Trophoblast cell (in vitro differentiated cells and primary cell): ENCODE data around the gene L3MBTL4.
A peak's percentile ranks its signal among the peaks of the same experiment; 100 is the strongest.

Experiments
- DNase-seq, 2 donors: peaks; one replicate each; pipeline ENCODE4 v3.0.0-alpha.2; 2016
- H2AFZ ChIP-seq: 2 replicates; pipeline ENCODE4 v1.6.1; 2013; ENCODE audit warnings: low read length, moderate library complexity, mild to moderate bottlenecking; ENCODE audit not compliant: insufficient read depth, poor library complexity
- H2AK5ac ChIP-seq: 2 replicates; pipeline ENCODE4 v1.6.1; 2013; ENCODE audit warnings: mild to moderate bottlenecking, low read length
- H2BK120ac ChIP-seq: 2 replicates; pipeline ENCODE4 v1.6.1; 2013; ENCODE audit warnings: low read length, mild to moderate bottlenecking, moderate library complexity; ENCODE audit not compliant: insufficient read depth, poor library complexity
- H2BK12ac ChIP-seq: 2 replicates; pipeline ENCODE4 v1.6.1; 2013; ENCODE audit warnings: mild to moderate bottlenecking, low read length, moderate library complexity
- H2BK5ac ChIP-seq: 2 replicates; pipeline ENCODE4 v1.6.1; 2013; ENCODE audit warnings: low read length, low read depth, moderate library complexity, mild to moderate bottlenecking; ENCODE audit not compliant: poor library complexity
- H3K14ac ChIP-seq: 2 replicates; pipeline ENCODE4 v1.6.1; 2013; ENCODE audit warnings: mild to moderate bottlenecking, low read length
- H3K18ac ChIP-seq: 2 replicates; pipeline ENCODE4 v1.6.1; 2013; ENCODE audit warnings: mild to moderate bottlenecking, low read length
- H3K23ac ChIP-seq: 2 replicates; pipeline ENCODE4 v1.6.1; 2013; ENCODE audit warnings: low read length
- H3K27ac ChIP-seq: 2 replicates; pipeline ENCODE4 v1.5.1; 2013; ENCODE audit warnings: low read depth, mild to moderate bottlenecking, inconsistent platforms, low read length, moderate library complexity
- H3K27me3 ChIP-seq: 2 replicates; pipeline ENCODE4 v1.6.1; 2013; ENCODE audit warnings: inconsistent platforms, mild to moderate bottlenecking, low read length, moderate library complexity; ENCODE audit not compliant: insufficient read depth
- H3K36me3 ChIP-seq, 2 experiments: 1 replicate in 1 of 2; 2 replicates in 1 of 2; pipeline ENCODE4 v1.6.1; 2013; ENCODE audit warnings: low read length in 2 of 2, mild to moderate bottlenecking in 2 of 2, moderate library complexity in 1 of 2; ENCODE audit not compliant: insufficient read depth in 2 of 2, control insufficient read depth in 1 of 2
- H3K4ac ChIP-seq: 2 replicates; pipeline ENCODE4 v1.6.1; 2013; ENCODE audit warnings: low read depth, mild to moderate bottlenecking, low read length, moderate library complexity
- H3K4me1 ChIP-seq, 2 experiments: 1 replicate in 1 of 2; 2 replicates in 1 of 2; pipeline ENCODE4 v1.6.1; 2013; ENCODE audit warnings: low read length in 2 of 2, mild to moderate bottlenecking in 2 of 2, moderate library complexity in 1 of 2; ENCODE audit not compliant: insufficient read depth in 2 of 2, control insufficient read depth in 1 of 2
- H3K4me2 ChIP-seq: 2 replicates; pipeline ENCODE4 v1.6.1; 2013; ENCODE audit warnings: inconsistent platforms, mild to moderate bottlenecking, low read length, moderate library complexity
- H3K4me3 ChIP-seq: 2 replicates; pipeline ENCODE4 v1.5.1; 2013; ENCODE audit warnings: mild to moderate bottlenecking, low read depth, low read length, inconsistent platforms
- H3K79me1 ChIP-seq: one replicate; pipeline ENCODE4 v1.6.1; 2013; ENCODE audit warnings: low read length
- H3K79me2 ChIP-seq: 2 replicates; pipeline ENCODE4 v1.6.1; 2013; ENCODE audit warnings: low read length, mild to moderate bottlenecking; ENCODE audit not compliant: control insufficient read depth, insufficient read depth, poor library complexity
- H3K9ac ChIP-seq: 2 replicates; pipeline ENCODE4 v1.6.1; 2013; ENCODE audit warnings: mild to moderate bottlenecking, low read length
- H3K9me3 ChIP-seq: 2 replicates; pipeline ENCODE4 v1.6.1; 2013; ENCODE audit warnings: low read depth, mild to moderate bottlenecking, control low read depth, inconsistent platforms, low read length; ENCODE audit not compliant: insufficient read depth
- H4K12ac ChIP-seq: 2 replicates; pipeline ENCODE4 v1.6.1; 2013; ENCODE audit warnings: low read depth, mild to moderate bottlenecking, low read length, moderate library complexity
- H4K8ac ChIP-seq: 2 replicates; pipeline ENCODE4 v1.6.1; 2013; ENCODE audit warnings: low read depth, mild to moderate bottlenecking, low read length, moderate library complexity
- H4K91ac ChIP-seq: one replicate; pipeline ENCODE4 v1.6.1; 2013; ENCODE audit warnings: low read depth, mild to moderate bottlenecking, low read length, moderate library complexity
- WGBS: extraction: QIAGEN DNeasy Blood & Tissue Kit; methylation state at CpG from one replicate; pipeline ENCODE4 v1.1.7; 2013; ENCODE audit warnings: missing lambda C conversion rate; ENCODE audit not compliant: insufficient read length, insufficient coverage; ENCODE audit errors: extremely low coverage; 5-methylcytosine and 5-hydroxymethylcytosine counted together

L3MBTL4 gene

GRCh38 chr18:6023551-6023950 is 391.2 kb downstream of the L3MBTL4 start:
- H2BK5ac ChIP-seq, result no peak overlapping the region
- H3K14ac ChIP-seq, result no peak overlapping the region
- H3K79me1 ChIP-seq, result peaks cover 2% of the 10 kb centered on the region
- no peak overlapping the region for H2AFZ ChIP-seq
- no peaks in the 10 kb centered on the region for H3K9me3 ChIP-seq
- no peak overlapping the region for H3K18ac ChIP-seq
- no peak overlapping the region for H4K91ac ChIP-seq
- H3K4me3 ChIP-seq, result no peak overlapping the region
- no peaks in the 10 kb centered on the region for H3K36me3 ChIP-seq
- no CpG with 5 or more reads among the region's 7 CpGs for WGBS
- H3K4ac ChIP-seq, result no peak overlapping the region
- DNase-seq, result no peak
- no peak overlapping the region for H4K12ac ChIP-seq
- no peak overlapping the region for H3K4me2 ChIP-seq
- no peak overlapping the region for H3K9ac ChIP-seq
- H3K27ac ChIP-seq, result no peak overlapping the region
- H3K23ac ChIP-seq, result no peak overlapping the region
- no peak overlapping the region for H2AK5ac ChIP-seq
- no peak overlapping the region for H2BK120ac ChIP-seq
- H3K4me1 ChIP-seq, result peaks cover 0 to 5% of the 10 kb centered on the region in 2 experiments
- no peaks in the 10 kb centered on the region for H3K27me3 ChIP-seq
- no peak overlapping the region for H4K8ac ChIP-seq
- no peaks in the 10 kb centered on the region for H3K79me2 ChIP-seq
- H2BK12ac ChIP-seq, result no peak overlapping the region

GRCh38 chr18:6022845-6023244 is 391.9 kb downstream of the L3MBTL4 start:
- no peak overlapping the region for H3K4ac ChIP-seq
- H3K9ac ChIP-seq, result no peak overlapping the region
- no peak overlapping the region for H2AK5ac ChIP-seq
- H3K23ac ChIP-seq, result no peak overlapping the region
- no peaks in the 10 kb centered on the region for H3K27me3 ChIP-seq
- no peak overlapping the region for H3K14ac ChIP-seq
- H2BK120ac ChIP-seq, result no peak overlapping the region
- H4K8ac ChIP-seq, result no peak overlapping the region
- H3K4me2 ChIP-seq, result no peak overlapping the region
- peaks cover 2% of the 10 kb centered on the region for H3K79me1 ChIP-seq
- H3K9me3 ChIP-seq, result no peaks in the 10 kb centered on the region
- no peak overlapping the region for H2AFZ ChIP-seq
- H3K4me1 ChIP-seq, result peaks cover 3 to 10% of the 10 kb centered on the region in 2 experiments
- H3K4me3 ChIP-seq, result no peak overlapping the region
- no peak overlapping the region for H4K12ac ChIP-seq
- no peak overlapping the region for H4K91ac ChIP-seq
- no peak for DNase-seq
- no peaks in the 10 kb centered on the region for H3K79me2 ChIP-seq
- no peak overlapping the region for H3K27ac ChIP-seq
- H2BK12ac ChIP-seq, result no peak overlapping the region
- no CpG with 5 or more reads among the region's 5 CpGs for WGBS
- no peak overlapping the region for H2BK5ac ChIP-seq
- H3K36me3 ChIP-seq, result no peaks in the 10 kb centered on the region
- H3K18ac ChIP-seq, result no peak overlapping the region

GRCh38 chr18:6022074-6022444 is 392.7 kb downstream of the L3MBTL4 start:
- no peak overlapping the region for H4K12ac ChIP-seq
- peak overlapping the region; percentile 38 for H2BK12ac ChIP-seq
- H4K91ac ChIP-seq, result no peak overlapping the region
- no peak overlapping the region for H3K27ac ChIP-seq
- no peak overlapping the region for H3K4me2 ChIP-seq
- H3K9ac ChIP-seq, result no peak overlapping the region
- no peak overlapping the region for H3K18ac ChIP-seq
- H2AK5ac ChIP-seq, result no peak overlapping the region
- H4K8ac ChIP-seq, result no peak overlapping the region
- no peaks in the 10 kb centered on the region for H3K79me2 ChIP-seq
- H3K4me3 ChIP-seq, result no peak overlapping the region
- no peak overlapping the region for H2AFZ ChIP-seq
- no CpG with 5 or more reads among the region's 2 CpGs for WGBS
- H3K4ac ChIP-seq, result no peak overlapping the region
- DNase-seq, result no peak
- no peaks in the 10 kb centered on the region for H3K9me3 ChIP-seq
- H3K79me1 ChIP-seq, result peaks cover 2% of the 10 kb centered on the region
- H2BK5ac ChIP-seq, result no peak overlapping the region
- no peak overlapping the region for H2BK120ac ChIP-seq
- no peak overlapping the region for H3K14ac ChIP-seq
- H3K27me3 ChIP-seq, result no peaks in the 10 kb centered on the region
- H3K4me1 ChIP-seq, result peaks cover 3 to 10% of the 10 kb centered on the region in 2 experiments
- H3K36me3 ChIP-seq, result no peaks in the 10 kb centered on the region
- H3K23ac ChIP-seq, result no peak overlapping the region

- Histone ChIP-seq H2BK120ac (no peak overlapping the region), H2BK12ac (no peak overlapping the region), H3K79me2 (no peaks in the 10 kb centered on the region), H3K4ac (no peak overlapping the region), H3K36me3 (no peaks in the 10 kb centered on the region), H3K18ac (no peak overlapping the region), H3K4me2 (no peak overlapping the region), H3K23ac (no peak overlapping the region), H3K4me1 (peaks cover 3 to 10% of the 10 kb centered on the region in 2 experiments), H4K8ac (no peak overlapping the region), H3K9ac (no peak overlapping the region), H3K27me3 (no peaks in the 10 kb centered on the region), H3K9me3 (no peaks in the 10 kb centered on the region), H4K91ac (no peak overlapping the region), H3K4me3 (no peak overlapping the region), H2AFZ (no peak overlapping the region), H4K12ac (no peak overlapping the region), H2BK5ac (no peak overlapping the region), H2AK5ac (no peak overlapping the region), H3K14ac (no peak overlapping the region), H3K27ac (no peak overlapping the region), H3K79me1 (peaks cover 2% of the 10 kb centered on the region)
- no CpG with 5 or more reads among the region's 12 CpGs for WGBS
- no peak for DNase-seq
These were observed 393.2 kb downstream of the L3MBTL4 start for GRCh38 chr18:6021306-6022073.
